NCI-H187 treated with DMSO at 0.1 percent for 48 hours (cell line): ENCODE results near the gene PATE1.
"Not testable (repeated sequence)": the region's sequence is repeated elsewhere in the genome, so short reads cannot be mapped to it uniquely, and the experiment has no call there.

ENCODE experiments used
- DNase-seq: peaks from one replicate; lab custom pipeline; 2025; lab: John Stamatoyannopoulos, UW

PATE1 gene

DNA sequence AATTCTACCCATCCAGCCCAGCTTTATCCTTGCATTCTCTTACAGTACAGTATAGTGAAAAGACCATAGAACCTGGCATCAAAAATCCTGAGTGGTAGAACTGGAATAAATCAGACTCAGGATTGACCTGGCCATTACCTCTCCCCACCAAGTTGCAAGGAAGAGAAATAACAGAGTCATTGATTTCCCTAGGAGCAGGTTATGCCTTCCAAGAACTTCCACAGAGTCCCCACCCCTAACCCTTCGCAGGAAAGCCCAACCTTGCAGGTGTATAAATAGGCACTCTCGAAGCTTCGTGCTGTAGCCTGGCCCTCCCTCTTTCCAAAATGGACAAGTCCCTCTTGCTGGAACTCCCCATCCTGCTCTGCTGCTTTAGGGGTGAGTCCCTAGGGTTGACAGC, at the start of gene PATE1:
TSS of gene PATE1 (plus strand) at position 301 of the 400 bp plus-strand sequence. CDS start at position 327, 26 bp downstream.
- DNase-seq: no peak

DNA sequence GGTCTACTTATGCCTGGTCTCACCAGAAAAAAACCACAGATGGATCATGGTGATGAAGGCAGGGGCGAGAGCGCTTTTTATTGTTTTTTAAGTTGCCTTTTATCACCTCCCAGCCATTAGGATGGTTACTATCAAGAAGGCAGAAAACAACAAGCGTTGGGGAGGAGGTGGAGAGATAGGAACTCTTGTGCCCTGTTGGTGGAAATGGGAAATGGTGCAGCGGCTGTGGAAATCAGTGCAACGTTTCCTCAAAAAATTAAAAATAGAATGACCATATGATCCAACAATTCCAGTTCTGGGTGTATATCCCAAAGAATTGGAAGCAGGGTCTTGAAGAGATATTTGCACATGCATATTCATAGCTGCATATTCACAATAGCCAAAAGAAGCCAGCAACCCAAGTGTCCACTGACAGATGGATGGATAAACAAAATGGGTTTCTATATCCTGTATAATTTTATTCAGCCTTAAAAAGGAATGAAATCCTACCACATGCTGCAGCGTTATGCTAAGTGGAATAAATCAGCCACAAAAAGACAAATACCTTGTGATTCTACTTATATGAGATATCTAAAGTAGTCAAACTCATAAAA, 45.0 kb upstream of the PATE1 start:
- no peak for DNase-seq

DNA sequence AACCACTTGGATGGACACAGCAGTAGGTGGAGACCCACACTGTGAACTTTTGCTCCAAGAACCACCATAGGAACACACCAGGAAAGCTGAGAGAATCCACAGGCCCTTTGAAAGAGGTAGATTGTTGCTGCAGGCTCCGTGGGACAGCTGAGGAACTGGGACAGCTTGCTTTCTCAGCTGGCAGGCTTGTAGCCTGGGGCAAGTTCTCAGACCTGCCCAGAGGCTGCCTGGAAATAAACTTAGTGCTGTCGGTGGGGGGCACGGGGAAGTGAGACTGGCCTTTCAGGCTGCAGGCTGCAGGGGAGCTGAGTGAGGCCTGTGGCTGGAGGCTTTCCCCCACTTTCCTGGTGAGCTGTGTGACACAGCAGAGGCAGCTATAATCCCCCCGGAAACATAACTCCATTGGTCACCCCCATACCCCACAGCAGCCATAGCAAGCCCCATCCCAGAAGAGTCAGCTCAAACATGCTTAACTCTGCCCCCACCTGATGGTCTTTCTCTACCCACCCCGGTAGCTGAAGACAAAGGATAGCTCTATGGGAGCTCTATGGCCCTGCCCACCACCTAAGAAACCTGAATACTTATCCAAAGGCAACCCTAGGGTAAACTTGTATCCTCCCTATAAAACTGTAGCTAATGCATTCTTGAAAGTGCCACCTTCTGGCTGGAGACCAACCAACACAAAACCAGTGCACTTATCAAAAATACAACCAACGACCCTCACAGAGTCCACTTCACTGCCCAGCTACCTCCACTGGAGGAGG, 44.0 kb upstream of the PATE1 start:
- no peak for DNase-seq

GRCh38 chr11:125704686-125705085, 41.4 kb upstream of the PATE1 start:
- DNase-seq: not testable (repeated sequence)

- no peak for DNase-seq
Observed at GRCh38 chr11:125720781-125721180, 25.3 kb upstream of the PATE1 start.

- DNase-seq: no peak
Observed at GRCh38 chr11:125724125-125724524, 22.0 kb upstream of the PATE1 start.

GRCh38 chr11:125728969-125729368, 17.1 kb upstream of the PATE1 start:
- DNase-seq: no peak

- DNase-seq: no peak
Observed at GRCh38 chr11:125740617-125741016, 5.5 kb upstream of the PATE1 start.

DNA sequence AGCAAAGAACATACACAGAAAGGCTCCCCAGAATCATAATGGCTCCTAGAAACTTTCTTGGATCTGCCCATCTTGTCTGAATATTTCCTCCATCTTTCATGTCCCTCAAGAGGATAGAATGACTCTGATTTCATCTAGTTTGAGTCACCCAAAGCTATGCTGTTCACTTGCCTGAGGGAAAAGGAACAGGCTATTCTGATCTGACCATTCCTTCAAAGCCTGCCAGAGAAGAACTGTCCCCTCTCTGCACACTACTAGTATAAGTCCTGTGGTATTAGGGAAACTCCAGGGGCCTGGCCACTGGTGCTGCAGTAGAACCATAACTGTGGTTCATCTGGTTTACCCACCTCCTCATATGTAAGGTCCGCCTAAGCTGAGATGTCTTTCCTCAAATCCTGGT, 2.4 kb upstream of the PATE1 start:
- no peak for DNase-seq

GRCh38 chr11:125750629-125751028, 4.5 kb downstream of the PATE1 start:
- no peak for DNase-seq

GRCh38 chr11:125756050-125756449, 10.0 kb downstream of the PATE1 start:
- no peak for DNase-seq

- DNase-seq: no peak
Observed at GRCh38 chr11:125762445-125762844, 16.4 kb downstream of the PATE1 start.

- DNase-seq: no peak
Observed at GRCh38 chr11:125763483-125763882, 17.4 kb downstream of the PATE1 start.

DNA sequence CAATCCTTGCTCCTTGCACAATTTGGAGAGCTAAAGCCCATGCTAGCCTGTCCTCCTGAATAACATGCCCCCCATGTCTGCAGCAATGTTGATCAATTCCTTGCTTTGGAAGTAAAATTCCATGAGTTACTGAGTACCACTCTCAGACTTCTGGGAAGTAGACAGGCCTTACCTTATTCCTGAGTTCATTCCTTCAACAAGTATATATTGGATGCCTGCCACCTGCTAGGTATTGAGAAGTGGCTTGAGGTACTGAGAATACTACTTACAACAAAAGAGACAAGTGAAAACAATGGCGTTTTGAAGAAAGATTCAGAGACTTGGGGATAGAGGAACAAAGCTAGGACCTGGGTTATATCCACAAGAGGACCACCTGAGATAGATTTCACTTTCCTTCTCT, 20.2 kb downstream of the PATE1 start:
- no peak for DNase-seq

DNA sequence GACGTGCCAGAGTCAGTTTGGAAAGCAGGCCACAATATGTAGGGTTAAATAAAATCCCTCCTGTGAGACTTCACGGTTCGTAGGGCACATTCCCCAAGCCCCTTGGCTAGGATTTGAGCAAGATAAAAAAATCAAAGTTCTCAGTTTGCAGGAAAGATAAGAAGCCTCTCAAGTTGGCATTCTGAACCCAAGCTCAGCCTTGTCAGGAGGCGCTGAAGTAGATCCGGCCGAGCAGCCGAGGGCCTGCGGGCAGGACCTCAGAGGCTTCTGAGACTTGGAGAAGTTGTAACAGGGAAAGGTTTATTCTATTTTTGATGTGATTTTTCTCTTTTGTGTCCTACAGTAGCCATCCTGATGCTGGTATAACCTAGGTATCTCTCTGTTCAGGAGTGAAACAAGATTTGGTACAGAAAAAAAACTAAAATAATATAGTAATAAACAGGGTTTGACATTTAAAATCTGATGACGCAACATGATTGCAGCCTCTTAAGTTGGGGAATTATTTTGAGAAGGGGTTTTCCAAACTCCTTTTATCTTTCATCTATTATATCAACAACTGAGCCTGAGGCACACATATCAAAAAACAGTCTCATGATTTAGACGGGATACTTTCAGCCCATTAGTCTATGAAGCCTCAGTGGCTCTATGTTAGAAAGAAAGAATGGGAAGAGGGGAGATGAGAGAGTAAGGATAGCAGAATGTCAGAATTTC, 22.4 kb downstream of the PATE1 start:
- no peak for DNase-seq

DNA sequence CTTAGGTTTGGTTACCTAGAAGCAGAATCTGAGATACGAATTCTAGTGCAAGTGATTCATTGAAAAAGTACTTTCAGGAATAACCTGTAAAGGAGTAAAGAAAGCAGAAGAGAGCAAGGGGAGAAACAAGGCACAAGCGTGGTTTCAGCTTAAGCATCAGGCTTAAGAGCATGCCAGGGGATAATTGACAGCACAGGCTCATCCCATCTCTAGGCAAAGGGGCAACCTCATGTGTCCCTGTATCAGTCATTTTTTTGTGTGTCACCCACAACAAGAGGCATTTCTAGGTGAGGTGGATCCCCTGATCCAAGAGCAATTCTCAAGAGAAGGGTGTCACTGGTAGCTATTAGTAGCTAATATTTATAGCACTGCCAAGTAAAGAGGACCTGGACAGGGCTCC, 24.5 kb downstream of the PATE1 start:
- no peak for DNase-seq

- no peak for DNase-seq
Observed at GRCh38 chr11:125772834-125773505, 26.9 kb downstream of the PATE1 start.

- DNase-seq: no peak
Observed at GRCh38 chr11:125773516-125773915, 27.4 kb downstream of the PATE1 start.

DNA sequence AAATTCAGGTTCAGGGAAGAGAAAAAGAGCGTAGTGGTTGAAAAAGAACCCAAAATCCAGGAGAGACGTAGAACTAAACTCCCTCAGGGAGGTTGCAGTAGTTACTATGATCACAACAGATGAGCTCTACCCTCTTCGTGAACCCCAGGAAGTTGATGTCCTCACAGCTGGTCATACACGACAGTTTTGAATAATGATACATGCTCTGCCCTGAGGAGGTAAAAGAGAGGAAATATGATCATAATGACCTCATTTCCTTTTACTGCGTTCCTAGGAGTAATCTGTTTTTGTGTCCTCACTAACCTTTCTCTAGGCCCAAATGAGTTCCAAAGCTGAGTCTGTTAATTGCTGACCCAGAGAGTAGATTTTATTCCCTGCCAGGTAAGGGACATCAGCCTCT, 31.2 kb downstream of the PATE1 start:
- DNase-seq: no peak

GRCh38 chr11:125778728-125779127, 32.6 kb downstream of the PATE1 start, which contains the start of gene PATE2:
TSS of gene PATE2 (minus strand) at chr11:125778828. CDS start at chr11:125778773, 55 bp downstream.
- DNase-seq: no peak

- DNase-seq: no peak
Observed at GRCh38 chr11:125784678-125785077, 38.6 kb downstream of the PATE1 start.

DNA sequence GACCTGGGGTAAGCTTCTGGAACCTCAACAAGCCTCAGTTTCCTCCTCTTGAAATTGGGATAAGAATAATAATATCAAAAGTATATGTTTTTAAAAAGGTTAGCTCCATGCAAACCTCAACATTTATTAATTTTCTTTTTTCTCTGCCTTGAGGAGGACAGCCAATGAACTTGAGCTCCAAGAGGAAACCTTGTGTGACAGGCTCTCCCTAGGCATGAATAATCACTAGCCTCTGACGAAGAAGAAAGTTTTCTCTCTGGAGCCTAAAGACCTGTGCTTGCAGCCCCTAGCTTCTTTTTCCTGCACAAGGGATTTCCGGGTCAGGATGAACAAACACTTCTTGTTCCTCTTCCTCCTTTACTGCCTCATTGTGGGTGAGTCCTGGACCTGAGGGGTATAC, 41.7 kb downstream of the PATE1 start, which contains the start of gene PATE3:
TSS of gene PATE3 (plus strand) at position 301 of the 400 bp plus-strand sequence. CDS start at position 326, 25 bp downstream.
- DNase-seq: no peak
